Caco-2 (cell line): ENCODE results near the gene PCNA. TPM values are rescaled to one million over a fixed set of nuclear protein-coding genes. Genes with fewer than 3 reads are reported as not detected.

Experiments
- BruUV-seq: library from RNA; stranded (reverse); fragments of 400-500 nt; replicated peaks from 2 replicates; lab custom pipeline; 2021; lab: Mats Ljungman, UMichigan
- CTCF ChIA-PET: fragments of 300-600 bp; sonication (Branson Sonifier 250); formaldehyde crosslinking; loops from one replicate; lab custom pipeline; 2022; ENCODE audit warnings: antibody characterized with exemption; lab: Charles Lee
- POLR2A ChIA-PET: fragments of 300-600 bp; sonication (Branson Sonifier 250); formaldehyde crosslinking; loops from one replicate; lab custom pipeline; 2022; ENCODE audit warnings: antibody characterized with exemption; lab: Charles Lee
- DNase-seq, 2 experiments: peaks; one replicate each; pipeline versions ENCODE4 v3.0.0 to v3.0.0-alpha.2; 2020 to 2022
- H3K27me3 ChIP-seq: replicated peaks from 2 replicates; pipeline ENCODE4 v1.6.0; 2011; ENCODE audit warnings: low read length; ENCODE audit not compliant: control insufficient read depth, insufficient read depth
- H3K36me3 ChIP-seq: 2 replicates; pipeline ENCODE4 v1.5.1; 2011; ENCODE audit warnings: low read length; ENCODE audit not compliant: control insufficient read depth, insufficient read depth
- H3K4me1 ChIP-seq: fragments of 250-450 bp; sonication (Bioruptor Pico); 2 replicates; pipeline ENCODE4 v1.5.1; 2020; ENCODE audit warnings: mild to moderate bottlenecking
- H3K4me3 ChIP-seq: 2 replicates; pipeline ENCODE4 v1.5.1; 2011; ENCODE audit warnings: low read depth, mild to moderate bottlenecking, control low read depth, low read length
- H3K9me3 ChIP-seq: fragments of 250-450 bp; sonication (Bioruptor Pico); 2 replicates; pipeline ENCODE4 v1.5.1; 2020; ENCODE audit warnings: mild to moderate bottlenecking, moderate library complexity
- H3K27ac Mint-ChIP-seq: one replicate; pipeline ENCODE4 v1.8.0; 2022; ENCODE audit warnings: mixed read lengths; ENCODE audit not compliant: unreplicated experiment
- H3K27me3 Mint-ChIP-seq: one replicate; pipeline ENCODE4 v1.8.0; 2022; ENCODE audit warnings: mixed read lengths; ENCODE audit not compliant: insufficient read depth, unreplicated experiment
- H3K36me3 Mint-ChIP-seq: one replicate; pipeline ENCODE4 v1.8.0; 2022; ENCODE audit warnings: mild to moderate bottlenecking, mixed read lengths; ENCODE audit not compliant: insufficient read depth, unreplicated experiment
- H3K4me1 Mint-ChIP-seq: one replicate; pipeline ENCODE4 v1.8.0; 2022; ENCODE audit warnings: low read depth, mixed read lengths; ENCODE audit not compliant: unreplicated experiment
- H3K4me3 Mint-ChIP-seq: one replicate; pipeline ENCODE4 v1.8.0; 2022; ENCODE audit warnings: mild to moderate bottlenecking, moderate library complexity, mixed read lengths; ENCODE audit not compliant: unreplicated experiment
- H3K9me3 Mint-ChIP-seq: one replicate; pipeline ENCODE4 v1.8.0; 2022; ENCODE audit warnings: mixed read lengths; ENCODE audit not compliant: unreplicated experiment
- CTCF ChIP-seq, 2 experiments: fragments of 200-600 bp in 1 of 2; IDR thresholded peaks; 1 replicate in 1 of 2; 2 replicates in 1 of 2; pipeline versions ENCODE4 v1.5.1 to v1.8.0; 2011 to 2022; ENCODE audit warnings: antibody characterized with exemption in 1 of 2, control low read depth in 1 of 2, inconsistent platforms in 1 of 2, low read depth in 1 of 2, low read length in 1 of 2, mild to moderate bottlenecking in 1 of 2, moderate library complexity in 1 of 2; ENCODE audit not compliant: insufficient read depth in 1 of 2, severe bottlenecking in 1 of 2, unreplicated experiment in 1 of 2
- intact Hi-C: fragments of 100-400 bp; cut with micrococcal nuclease; formaldehyde crosslinking; loops from one replicate; pipeline ENCODE4 v1.10.0; 2022; ENCODE audit not compliant: unreplicated experiment
- total RNA-seq: library from RNA; stranded (reverse); gene quantifications from 2 replicates; pipeline ENCODE4 v1.2.3, GENCODE V29; 2022

PCNA gene
- total RNA-seq, 1 experiment from 2014 or later: 258 TPM

- Histone ChIP-seq H3K36me3 (no peaks in the 10 kb centered on the region), H3K9me3 (no peaks in the 10 kb centered on the region), H3K27me3 (no peaks in the 10 kb centered on the region), H3K4me3 (no peak overlapping the region), H3K4me1 (peaks cover 6% of the 10 kb centered on the region; the same call in 1 of the 2 replicates)
- intact Hi-C loops: no loop called here
- H3K4me3 Mint-ChIP-seq: no peak overlapping the region
- H3K9me3 Mint-ChIP-seq: no peaks in the 10 kb centered on the region
- DNase-seq: no peak
- no TSS peak for BruUV-seq
- no peak overlapping the region for H3K27ac Mint-ChIP-seq
- CTCF ChIA-PET: no interaction called here
- H3K27me3 Mint-ChIP-seq: no peaks in the 10 kb centered on the region
- TF ChIP-seq CTCF (IDR thresholded peaks at IDR 0.05; ENCODE audit: insufficient read depth in 1 of 2, low read depth in 1 of 2, low read length in 1 of 2, severe bottlenecking in 1 of 2, unreplicated experiment in 1 of 2): no peak
- H3K4me1 Mint-ChIP-seq: no peaks in the 10 kb centered on the region
- H3K36me3 Mint-ChIP-seq: peaks cover 7% of the 10 kb centered on the region
- POLR2A ChIA-PET: no interaction called here
Observed at GRCh38 chr20:5088688-5089087, 31.1 kb downstream of the PCNA start.

GRCh38 chr20:5085380-5085779, 34.4 kb downstream of the PCNA start:
- Mint-ChIP-seq H3K27me3 (no peaks in the 10 kb centered on the region), H3K36me3 (no peaks in the 10 kb centered on the region), H3K4me3 (no peak overlapping the region), H3K9me3 (no peaks in the 10 kb centered on the region), H3K4me1 (no peaks in the 10 kb centered on the region), H3K27ac (no peak overlapping the region)
- H3K9me3 ChIP-seq: no peaks in the 10 kb centered on the region
- DNase-seq: no peak
- H3K4me1 ChIP-seq: no peaks in the 10 kb centered on the region
- no peak overlapping the region for H3K4me3 ChIP-seq
- no TSS peak for BruUV-seq
- TF ChIP-seq CTCF (IDR thresholded peaks at IDR 0.05; ENCODE audit: insufficient read depth in 1 of 2, low read depth in 1 of 2, low read length in 1 of 2, severe bottlenecking in 1 of 2, unreplicated experiment in 1 of 2): no peak
- POLR2A ChIA-PET: no interaction called here
- CTCF ChIA-PET: no interaction called here
- H3K27me3 ChIP-seq: no peaks in the 10 kb centered on the region
- intact Hi-C loops: no loop called here
- H3K36me3 ChIP-seq: no peaks in the 10 kb centered on the region

- Histone ChIP-seq H3K27me3 (no peaks in the 10 kb centered on the region), H3K36me3 (no peaks in the 10 kb centered on the region), H3K4me1 (peaks cover 4% of the 10 kb centered on the region; the same call in 1 of the 2 replicates), H3K4me3 (no peak overlapping the region), H3K9me3 (no peaks in the 10 kb centered on the region)
- BruUV-seq: no TSS peak
- Mint-ChIP-seq H3K4me3 (no peak overlapping the region), H3K36me3 (no peaks in the 10 kb centered on the region), H3K27ac (no peak overlapping the region), H3K9me3 (no peaks in the 10 kb centered on the region), H3K4me1 (no peaks in the 10 kb centered on the region), H3K27me3 (no peaks in the 10 kb centered on the region)
- ChIA-PET POLR2A (no interaction called here), CTCF (no interaction called here)
- TF ChIP-seq CTCF (IDR thresholded peaks at IDR 0.05; ENCODE audit: insufficient read depth in 1 of 2, low read depth in 1 of 2, low read length in 1 of 2, severe bottlenecking in 1 of 2, unreplicated experiment in 1 of 2): no peak
- DNase-seq: no peak
- intact Hi-C loops: no loop called here
Observed at GRCh38 chr20:5080384-5080877, 39.3 kb downstream of the PCNA start.
